NCI-H146 treated with DMSO at 0.1 percent for 48 hours (cell line): ENCODE measurements around the gene LCORL.
"Not testable (repeated sequence)": the region's sequence is repeated elsewhere in the genome, so short reads cannot be mapped to it uniquely, and the experiment has no call there.

Source experiments
- DNase-seq: peaks from one replicate; lab custom pipeline; 2025; ENCODE audit not compliant: unreplicated experiment; lab: John Stamatoyannopoulos, UW

LCORL gene

DNA sequence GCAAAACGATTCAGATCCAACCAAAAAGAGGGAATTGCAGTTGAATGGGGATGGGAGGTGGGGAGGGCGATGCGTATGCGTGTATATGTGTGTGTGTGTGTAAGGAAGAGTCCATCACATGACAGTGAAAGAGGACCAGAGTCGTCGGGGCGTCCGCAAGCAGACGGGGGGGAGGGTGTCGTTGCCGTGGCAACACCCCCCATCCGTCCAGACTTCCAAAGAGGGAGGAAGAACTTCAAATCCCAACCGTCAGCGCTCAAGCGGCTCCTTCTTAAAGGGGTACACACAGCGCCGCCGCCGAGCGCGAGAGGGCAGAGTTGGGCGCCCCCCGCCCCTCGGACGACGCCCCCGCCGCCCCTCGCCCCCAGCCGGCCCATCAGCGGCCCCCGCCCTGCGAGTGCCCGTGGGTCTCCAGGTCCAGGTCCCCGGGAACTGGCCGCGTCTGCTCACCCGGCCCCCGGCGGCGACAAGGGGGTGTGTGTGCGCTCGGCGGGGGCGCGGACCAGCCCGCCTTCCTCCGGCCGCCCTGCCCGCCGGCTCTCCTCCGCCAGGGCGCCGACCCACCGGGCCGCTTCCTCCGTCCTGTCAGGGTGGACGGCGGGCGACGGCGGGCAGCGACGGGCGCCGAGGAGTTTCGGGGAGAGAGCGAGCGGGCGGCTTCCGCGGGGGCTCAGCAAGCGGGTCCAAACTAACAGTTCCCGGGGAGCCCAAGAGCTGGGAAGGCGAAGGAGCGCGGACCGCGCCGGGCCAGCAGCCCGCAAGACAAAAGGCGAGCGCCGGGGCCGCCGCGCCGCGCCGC is 685 bp downstream of the LCORL start:
- DNase-seq: peak; percentile 65

DNA sequence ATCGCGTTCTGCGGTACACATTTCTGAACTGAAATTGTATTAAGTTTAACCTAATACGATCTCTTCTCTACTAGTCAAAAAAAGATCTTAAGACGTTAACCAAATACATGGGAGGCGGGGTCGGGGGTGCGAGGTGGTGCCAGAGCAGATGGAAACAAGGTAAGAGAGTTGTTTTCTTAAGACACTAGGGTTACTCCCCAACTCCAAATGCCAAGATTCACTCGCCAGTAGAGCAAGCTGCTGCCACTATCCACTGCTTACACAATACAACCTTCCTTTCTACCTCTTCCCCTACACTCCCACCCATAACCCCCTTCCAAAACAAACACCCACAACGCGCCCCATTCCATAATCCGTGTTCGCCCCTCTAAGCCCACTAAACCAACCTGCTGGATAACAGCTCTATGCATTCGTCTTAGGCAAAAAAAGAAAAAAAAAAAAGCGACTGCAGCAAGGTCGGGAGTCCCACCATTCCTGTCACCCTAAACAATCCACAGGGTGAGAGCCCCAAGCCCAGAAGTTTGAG is 1.3 kb downstream of the LCORL start:
- no peak for DNase-seq

DNA sequence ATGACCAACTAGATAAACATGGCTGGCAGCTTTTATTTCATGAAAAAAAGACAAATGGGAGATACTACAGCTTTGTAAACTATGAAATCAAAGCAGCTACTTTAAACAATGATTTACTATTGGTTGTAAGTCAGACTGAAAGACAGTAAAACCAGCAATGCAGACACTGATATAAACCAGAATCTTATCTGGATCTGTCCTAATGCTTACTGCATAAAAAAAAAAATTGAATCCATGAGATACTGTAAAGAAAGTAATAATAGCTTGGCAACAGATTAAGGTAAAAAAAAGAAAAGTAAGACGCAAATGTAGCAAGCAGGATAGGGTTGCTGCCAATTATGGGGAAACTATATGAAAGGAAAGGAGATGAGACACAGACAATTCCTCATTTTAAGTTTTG is 7.3 kb downstream of the LCORL start:
- no peak for DNase-seq

DNA sequence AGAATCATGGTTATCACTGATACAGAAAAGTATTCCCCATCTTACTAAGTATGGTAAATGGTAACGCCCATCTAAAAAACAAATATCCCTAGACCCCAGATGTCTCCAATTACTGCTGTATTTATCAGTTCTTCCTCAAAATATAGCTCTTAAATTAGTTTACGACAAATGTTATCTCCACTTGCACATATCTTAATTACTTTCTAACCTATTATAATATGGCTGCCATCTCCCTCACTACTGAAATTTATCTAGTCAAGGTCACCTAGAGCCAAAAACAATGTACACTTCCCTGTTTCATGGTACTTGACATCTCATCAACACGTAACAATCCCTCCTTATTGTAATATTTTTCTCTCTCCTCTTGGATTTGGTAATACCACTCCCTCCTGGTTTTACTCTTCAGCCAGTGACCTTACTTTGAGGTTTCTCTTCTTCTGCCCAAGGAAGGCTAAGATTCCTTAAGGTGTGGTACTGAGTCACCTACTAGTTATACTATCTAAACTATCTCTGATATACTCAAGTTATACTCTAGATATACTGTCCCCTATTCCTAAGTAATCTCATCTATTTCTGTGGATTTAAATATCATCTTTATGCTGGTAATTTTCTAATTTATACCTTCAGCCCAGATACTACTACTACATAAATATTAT is 8.6 kb downstream of the LCORL start:
- DNase-seq: no peak

DNA sequence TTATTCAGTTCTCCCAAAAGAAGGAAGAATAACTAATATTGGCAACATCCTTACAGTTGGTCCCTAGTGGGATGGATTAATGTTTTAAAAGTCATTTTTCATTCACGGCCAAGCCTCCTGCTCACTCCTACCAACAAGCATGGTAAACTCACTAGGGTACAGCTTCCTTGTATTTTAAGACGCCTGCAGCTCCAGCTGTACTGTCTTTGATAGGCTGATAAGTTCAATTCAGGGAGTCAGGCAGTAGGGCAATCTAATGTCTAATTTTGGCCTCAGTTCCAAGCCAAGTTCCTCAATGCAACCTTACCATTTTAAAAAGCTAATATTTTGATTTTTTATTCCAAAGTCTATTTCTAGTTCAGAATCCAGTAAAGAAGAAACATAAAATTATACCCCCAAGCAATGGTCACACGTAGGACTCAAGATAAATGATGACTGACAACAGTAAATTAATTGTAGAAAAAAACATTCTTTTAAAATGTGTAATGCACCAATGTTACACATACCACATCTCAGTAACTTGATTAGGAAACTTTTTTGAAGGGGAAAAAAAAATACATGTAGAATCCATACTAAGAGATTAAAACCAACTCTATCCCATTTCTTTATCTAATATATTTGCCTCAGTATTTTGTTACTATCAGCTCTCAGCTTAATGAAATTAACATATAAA is 9.3 kb downstream of the LCORL start:
- DNase-seq: no peak

DNA sequence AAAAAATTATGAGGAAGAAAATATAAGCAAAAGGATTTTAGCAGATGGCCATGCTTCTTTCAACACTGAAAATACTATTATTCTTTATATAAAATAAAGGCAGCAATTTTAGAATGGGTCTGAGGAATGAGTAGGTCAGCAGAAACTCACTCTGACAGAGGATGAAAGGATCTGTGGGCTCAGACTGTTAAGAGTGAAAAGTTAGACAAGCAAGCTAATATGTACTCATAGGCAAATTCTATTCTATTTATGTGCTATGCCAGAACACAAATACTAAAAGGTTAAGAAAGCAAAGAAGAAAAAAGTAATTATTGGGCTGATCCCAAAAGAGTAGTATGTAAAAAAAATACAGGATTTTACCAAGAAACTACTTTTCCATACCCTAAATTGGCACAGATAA is 13.9 kb downstream of the LCORL start:
- DNase-seq: no peak

DNA sequence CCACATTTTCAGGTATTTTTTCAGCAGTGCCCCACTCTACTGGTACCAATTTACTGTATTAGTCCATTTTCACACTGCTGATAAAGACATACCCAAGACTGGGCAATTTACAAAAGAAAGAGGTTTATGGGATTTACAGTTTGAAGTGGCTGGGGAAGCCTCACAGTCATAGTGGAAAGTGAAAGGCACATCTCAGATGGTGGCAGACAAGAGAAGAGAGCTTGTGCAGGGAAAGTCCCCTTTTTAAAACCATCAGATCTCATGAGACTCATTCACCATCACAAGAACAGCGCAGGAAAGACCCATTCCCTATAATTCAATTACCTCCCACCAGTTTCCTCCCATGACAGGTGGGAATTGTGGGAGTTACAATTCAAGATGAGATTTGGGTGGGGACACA is 15.1 kb downstream of the LCORL start:
- not testable (repeated sequence) for DNase-seq

DNA sequence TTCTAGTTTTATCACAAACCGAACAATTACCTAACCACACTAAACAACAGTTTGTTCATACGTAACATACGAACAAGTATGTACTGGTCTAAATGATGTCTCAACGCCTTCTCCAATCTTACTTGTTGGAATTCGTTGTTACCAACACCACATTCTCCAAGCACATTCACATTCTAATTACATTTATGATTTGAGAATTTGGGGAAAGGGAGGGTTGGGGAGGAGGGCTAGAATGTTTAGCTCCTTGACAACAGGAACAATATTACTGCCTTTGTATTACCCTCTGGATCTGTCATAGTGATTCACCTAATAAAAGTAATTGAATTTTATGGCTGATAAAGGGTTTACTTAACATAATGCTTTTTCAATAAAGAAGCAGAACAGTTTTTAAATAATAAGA is 24.4 kb downstream of the LCORL start:
- no peak for DNase-seq

DNA sequence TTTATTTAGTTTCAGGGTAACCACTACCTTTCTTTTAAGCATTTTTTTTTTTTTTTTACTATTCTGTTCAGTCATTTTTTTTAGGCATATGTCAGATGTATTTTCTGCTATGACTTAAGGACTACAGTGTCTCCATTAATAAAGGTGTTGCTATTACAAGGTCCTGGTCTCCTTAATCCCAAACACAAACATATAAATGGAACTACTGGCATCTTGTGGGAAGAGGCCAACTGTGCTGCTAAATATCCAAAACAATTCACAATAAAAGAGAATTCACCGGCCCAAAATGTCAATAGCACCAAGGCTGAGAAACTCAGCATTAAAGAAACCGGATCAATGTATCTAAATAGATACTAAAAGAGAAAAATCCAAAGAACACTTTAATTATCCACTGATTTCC is 26.4 kb downstream of the LCORL start:
- DNase-seq: no peak

DNA sequence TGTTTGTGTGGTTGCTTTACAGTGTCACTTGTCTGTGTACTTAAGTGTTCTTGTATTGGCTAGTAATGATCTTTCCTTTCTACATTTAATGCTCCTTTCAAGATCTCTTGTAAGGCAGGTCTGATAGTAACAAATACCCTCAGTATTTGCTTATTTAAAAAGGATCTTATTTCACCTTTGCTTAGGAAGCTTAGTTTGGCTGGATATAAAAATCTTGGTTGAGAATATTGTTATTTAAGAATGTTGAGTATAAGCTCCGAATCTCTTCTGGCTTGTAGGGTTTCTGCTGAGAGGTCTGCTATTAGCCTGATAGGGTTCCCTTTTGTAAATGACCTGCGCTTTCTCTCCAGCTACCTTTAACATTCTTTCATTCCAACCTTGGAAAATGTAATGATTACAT is 35.7 kb downstream of the LCORL start:
- no peak for DNase-seq

DNA sequence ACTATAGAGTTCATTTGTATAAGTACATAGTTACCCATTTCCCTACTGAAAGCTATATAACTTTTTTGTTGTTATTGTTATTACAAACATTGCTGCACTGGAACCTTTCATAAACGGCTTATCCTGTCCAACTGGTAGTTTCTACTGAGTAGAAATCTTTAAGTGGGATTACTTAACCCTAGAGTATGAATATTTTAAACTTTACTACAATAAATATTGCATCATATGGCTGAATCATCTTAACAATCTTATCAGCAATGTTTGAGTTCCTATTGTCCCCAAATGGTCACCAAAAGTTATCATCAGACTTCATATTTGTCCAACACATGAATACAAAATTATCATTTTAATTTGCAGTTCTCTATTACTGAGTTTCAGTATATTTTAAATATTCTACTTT is 40.5 kb downstream of the LCORL start:
- no peak for DNase-seq

DNA sequence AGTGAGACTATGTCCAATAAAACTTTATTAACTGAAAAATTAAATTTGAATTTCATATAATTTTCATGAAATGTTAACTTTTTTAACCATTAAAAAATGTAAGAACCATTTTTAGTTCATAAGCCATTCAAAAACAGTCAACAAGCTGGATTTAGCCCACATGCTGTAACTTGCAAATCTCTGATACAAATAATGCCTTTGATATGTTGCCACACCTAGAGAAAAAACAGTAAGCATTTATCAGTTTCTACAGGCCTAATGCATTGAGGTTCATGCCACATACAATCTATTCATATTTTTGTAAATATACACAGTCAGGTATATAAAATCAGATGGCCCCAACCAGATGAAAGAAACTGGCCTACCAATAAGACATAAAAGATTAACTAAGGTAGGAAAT is 52.8 kb downstream of the LCORL start:
- no peak for DNase-seq

DNA sequence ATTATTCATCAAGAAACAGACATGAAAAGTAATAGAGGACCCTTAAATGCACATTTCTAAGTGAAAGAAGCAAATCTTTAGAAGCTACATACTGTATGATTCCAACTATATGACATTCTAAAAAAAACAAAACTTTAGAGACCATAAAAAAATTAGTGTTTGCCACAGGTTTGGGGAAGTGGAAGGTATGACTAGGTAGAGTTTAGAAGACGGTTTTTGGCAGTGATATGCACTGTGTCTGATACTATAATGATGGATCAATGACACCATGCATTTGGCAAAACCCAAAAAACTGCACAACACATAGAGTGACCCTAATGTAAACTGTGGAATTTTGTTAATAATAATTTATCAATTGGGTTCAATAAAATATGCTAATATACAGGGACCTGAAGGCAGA is 54.5 kb downstream of the LCORL start:
- DNase-seq: no peak

DNA sequence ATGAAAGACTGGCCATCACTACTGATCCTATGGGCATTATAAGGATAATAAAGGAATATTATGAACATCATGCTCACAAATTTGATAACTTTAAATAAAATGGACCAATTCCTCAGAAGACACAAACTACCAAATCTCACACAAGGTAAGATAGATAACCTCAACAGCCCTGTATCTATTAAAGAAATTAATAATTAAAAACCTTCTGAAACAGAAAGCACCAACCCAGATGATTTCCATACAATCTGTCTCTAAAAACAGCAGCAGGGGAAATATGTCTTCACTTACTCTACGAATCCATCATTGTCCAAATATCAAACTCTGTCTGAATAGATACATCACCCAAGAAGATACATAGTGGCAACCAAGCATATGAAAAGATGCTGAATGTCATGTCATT is 55.2 kb downstream of the LCORL start:
- no peak for DNase-seq

DNA sequence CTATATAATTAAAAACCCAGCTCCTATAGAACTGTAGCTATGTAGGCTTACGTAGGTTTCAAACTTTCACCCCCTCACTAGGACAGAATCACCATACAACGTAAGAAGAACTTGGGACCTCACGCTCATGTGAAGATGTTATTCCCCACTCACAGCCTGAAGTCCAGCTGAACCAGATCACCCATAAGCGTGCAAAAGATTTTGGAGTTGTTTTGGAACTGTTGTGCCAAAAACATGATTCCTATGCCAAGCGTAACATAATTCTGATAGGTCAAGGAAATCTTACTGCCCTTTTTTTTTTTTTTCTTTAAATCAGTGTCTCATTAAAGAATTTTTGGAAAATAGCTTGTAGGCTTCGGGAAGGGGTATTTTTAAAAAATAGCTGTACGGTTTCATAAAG is 57.0 kb downstream of the LCORL start:
- no peak for DNase-seq

DNA sequence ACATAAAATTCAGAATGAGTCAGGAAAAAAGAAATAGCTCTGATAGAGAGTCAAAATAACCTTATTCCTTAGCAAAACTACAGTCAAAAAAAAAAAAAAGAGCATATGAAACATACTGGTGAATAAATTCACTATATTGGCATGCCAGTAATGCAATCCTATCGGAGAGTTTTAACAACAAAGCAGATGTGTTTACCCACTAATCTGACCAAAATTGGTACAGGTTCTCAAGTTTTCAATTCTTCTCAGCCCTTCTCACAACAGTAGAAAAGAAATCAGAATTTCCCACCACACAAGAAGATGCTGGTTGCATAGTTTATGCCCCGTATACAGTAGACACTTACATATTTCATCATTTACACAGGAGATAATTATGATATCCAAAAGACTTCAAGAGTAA is 59.4 kb downstream of the LCORL start:
- DNase-seq: no peak

DNA sequence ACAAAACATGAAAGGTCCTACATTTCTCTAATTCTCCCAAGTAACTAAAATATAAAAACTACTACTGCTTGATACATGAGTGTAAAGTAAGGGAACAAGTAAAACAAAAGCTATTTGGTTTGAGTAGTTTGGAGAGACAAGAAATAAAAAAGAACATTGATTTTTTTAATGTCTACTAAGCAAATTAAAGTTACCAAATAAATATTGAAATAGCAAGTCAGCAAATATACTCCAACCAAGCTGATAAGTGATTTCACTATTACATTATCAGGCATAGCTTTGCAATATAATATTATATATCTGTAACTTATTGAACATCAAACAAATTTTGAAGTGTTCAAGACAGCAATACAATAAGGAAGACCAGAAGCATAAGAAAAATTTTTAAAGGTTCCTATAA is 60.3 kb downstream of the LCORL start:
- DNase-seq: no peak

DNA sequence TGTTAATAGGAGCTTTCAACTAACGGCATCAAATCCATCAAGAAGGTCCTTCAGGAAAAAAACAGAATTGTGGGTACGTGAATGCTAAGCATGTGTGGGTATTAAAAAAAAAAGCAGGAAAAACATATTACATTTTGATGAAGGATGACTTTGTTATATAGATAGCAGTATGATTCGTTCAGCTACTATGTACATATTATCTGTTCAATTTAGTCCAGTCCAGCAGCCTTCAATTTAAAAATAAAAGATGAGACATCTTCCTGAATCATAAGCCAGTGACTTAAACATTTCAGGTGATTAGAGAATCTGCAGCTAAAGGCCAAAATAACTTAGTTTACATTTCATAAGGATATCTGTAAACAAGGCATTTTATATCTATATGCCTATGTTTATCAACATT is 63.4 kb downstream of the LCORL start:
- no peak for DNase-seq

DNA sequence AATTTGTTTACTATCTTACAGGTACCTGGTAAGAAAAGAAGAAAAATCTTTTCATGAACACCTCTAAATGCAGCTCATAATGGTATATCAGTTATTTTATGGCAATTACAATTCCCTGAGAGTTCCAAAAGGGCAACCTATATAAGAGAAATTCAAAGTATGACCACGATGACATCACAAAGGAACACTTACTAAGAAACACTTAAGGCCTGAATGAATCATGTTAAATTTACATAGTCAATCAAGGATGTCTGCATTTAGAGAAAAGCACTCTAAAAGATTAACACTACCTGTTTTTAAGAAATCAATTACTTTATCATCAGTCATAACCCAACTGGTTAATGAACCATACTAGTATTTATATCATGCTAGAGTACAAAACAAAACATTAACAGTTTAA is 63.9 kb downstream of the LCORL start:
- no peak for DNase-seq

DNA sequence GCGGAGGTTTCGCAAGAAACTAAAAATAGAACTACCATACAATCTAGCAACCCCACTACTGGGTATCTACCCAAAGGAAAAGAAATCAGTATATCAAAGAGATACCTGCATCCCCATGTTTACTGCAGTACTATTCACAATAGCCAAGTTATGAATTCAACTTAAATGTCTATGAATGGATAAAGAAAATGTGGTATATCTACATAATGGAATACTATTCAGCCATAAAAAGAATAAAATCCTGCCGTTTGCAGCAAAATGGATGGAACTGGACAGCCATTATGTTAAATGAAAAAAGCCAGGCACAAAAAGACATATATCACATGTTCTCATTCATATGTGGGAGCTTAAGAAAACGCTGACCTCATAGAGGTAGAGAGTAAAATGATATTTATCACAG is 65.3 kb downstream of the LCORL start:
- no peak for DNase-seq

DNA sequence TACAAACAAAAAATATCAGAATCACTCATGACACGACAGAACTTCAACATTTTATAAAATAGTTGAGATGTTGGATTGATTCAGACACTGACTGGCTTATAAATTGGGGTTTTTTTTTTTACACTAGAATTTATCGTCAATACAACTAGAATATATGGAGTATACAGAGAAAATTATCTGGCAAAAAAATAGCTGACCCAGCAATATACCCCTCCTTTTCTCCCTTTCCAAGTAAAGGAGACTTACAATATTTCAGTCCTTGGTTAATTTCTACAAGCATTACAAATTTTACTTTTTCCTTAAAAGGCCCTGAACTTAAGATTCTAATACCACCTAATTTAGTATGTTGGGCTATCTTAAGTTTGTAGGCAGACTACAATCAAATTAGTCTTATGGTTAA is 76.3 kb downstream of the LCORL start:
- no peak for DNase-seq

DNA sequence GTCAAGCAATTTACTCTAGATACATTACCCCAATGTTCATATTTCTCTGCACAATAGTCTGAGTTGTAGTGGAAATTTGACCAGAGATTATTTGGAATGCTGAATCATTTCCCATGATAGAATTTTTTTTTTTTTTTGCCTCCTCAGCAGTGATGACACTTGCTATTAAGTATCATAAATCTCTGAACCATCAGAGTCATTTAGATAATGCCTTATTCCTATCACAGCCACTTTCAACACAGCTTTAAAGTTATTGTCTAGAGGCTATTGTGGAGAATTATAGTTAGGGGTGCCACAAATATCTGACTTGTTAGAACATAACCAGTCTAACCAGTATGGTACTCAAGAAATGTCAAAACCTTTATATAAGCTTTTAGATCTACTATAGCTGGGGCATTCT is 79.8 kb downstream of the LCORL start:
- DNase-seq: no peak
